Left ventricle myocardium superior (tissue), 1 donor: ENCODE results near the gene STXBP3. TPM values are rescaled to one million over a fixed set of nuclear protein-coding genes. Genes with fewer than 3 reads are reported as not detected.
A peak's percentile ranks its signal among the peaks of the same experiment; 100 is the strongest.

Experiments used
- ATAC-seq: fragments of 200-7000 bp; cut with Tn5 transposase; one replicate; pipeline ENCODE4 v1.9.1; 2020; ENCODE audit warnings: mild to moderate bottlenecking, moderate library complexity
- DNase-seq: peaks from one replicate; pipeline ENCODE4 v3.0.0-alpha.2; 2020
- intact Hi-C: fragments of 100-400 bp; cut with micrococcal nuclease; formaldehyde crosslinking; loops from one replicate; pipeline ENCODE4 v1.11.0; 2022
- total RNA-seq: library from RNA; stranded (reverse); fragmentation: NEBNext Ultra II Directional; extraction: Animal tissue kit (Norgen Biotek cat#: 25700); gene quantifications from one replicate; pipeline ENCODE4 v1.2.1, GENCODE V29; 2021
- donor health status: DM: no; HTN: yes; CAD: no; lungs with severe emphysema.

STXBP3 gene
- total RNA-seq, 1 donor from 2014 or later: 23.3 TPM

DNA sequence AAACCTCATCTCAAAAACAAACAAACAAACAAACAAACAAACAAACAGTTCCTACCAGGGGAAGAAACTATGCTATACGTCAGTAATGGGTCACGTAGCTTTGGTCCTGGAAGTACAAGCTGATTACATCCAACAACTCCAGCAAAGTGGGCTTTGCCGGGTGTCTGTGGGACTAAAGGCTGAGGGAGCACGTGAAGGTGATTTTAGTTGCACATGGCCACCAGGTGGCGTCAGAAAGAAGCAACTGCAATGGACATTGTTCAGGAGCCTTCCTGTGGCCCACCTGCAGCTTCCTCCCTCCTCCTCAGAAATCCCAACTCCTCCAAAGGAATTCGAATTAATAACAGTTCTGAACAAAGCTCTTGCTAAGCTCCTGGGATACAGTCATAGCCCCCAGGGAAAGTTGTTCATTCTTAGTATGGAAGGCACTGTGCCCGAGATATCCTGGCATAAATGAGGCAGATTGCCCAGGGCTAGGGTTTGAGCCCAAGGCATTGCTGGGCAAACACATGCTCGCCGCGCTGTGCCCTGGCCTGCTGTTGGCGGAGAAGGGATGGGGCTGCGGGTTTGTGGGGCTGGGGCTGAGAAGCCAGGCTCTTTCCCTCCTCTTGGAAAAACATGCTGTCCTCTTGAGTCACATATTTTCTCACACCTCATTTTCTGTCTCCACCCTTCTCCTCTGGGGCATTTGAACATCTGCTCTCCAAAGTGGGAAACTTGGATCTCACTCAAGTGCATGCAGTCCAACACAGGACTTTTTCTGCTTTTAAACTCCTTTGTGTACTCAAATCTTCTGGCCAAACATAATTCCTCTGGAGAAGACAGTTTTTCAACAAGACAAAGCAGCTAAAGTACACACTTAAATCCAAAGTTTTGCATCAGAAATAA is 81.8 kb downstream of the STXBP3 start:
- intact Hi-C loops: loop anchor here (1.0 kb wide), 1 partner anchor 70 kb away; no protein-coding TSS in a partner anchor
- peak; percentile 84 for DNase-seq
- ATAC-seq: peak; percentile 76

DNA sequence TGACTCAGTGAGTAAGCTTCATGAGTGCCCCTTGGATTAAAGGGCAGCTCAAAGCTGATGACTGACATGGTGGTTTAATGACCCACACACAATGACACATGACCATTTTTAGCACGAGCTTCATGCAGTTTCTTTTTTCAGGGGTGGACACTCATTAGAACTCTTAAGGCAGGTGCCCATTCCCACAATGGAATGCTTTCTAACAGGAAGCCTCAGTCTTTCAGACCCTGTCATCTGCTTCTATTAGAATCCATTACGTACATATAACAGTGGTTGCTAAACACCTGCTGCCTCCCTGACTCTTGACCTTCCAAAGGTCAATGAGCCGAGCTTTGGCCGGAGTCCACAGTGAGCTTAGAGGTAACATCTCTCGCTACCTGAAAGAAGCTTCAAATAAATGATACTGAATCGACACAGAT is 83.0 kb downstream of the STXBP3 start:
- no peak for ATAC-seq
- DNase-seq: no peak
- intact Hi-C loops: no loop called here

DNA sequence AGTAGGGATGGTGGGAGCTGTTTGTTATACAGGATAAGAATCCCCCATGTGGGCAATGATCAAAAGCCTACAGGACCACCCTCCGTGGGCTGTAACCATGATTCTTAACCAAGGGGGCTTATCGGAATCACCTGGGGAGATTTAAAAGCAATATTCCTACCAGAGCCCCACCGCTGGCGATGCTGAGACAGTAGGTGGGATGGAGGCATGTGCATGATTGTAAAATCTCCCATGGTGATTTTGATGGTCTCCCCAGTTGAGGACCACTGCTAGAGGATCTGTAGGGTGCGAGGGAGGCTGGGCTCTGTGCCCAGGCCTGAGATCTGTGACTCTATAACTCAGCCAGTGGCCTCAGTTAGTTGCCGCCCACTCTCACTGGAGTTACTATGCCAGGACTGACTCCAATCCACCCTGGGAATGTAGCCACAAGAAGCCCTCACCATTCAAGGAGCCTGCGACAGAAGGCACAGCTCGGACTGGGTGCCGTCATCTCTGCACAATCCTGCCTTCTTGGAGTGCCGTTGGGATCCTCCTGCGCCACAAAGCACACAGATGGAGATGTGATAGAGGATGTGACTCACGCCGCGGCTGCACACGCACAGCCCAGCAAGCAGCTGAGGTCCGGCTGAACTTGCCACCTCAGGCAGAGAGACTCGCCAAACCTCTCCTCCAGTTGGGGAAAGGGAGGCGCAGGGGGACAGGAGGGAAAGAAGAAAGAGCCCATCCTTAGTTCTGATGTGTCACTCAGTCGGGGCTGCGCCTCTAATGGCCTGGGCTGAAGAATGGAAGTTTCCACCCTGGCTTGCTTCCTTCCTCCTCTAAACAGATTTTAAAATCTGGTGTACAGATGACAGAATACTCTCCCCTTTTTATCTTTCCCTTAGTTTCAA is 83.9 kb downstream of the STXBP3 start:
- peak; percentile 88 for DNase-seq
- intact Hi-C loops: no loop called here

DNA sequence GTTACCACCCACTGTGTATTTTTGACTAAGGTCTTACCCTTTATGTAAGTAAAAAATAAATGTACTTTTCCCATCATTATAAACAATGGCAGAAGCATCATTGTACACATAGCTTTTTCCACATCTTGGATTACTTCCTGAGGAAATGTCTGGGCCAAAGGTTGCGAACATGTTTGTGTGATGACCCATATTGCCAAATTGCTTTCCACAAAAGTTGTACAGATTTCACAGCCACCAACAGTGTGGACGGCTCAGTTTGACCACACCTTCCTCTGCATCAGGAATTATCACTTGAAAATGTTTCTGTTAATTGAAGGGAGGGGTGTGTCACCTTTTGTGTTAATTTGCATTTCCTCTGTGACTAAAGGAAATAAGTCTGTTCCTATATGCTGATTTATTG is 84.8 kb downstream of the STXBP3 start:
- DNase-seq: no peak
- intact Hi-C loops: no loop called here
- ATAC-seq: peak; percentile 16

More for the DNA sequence above, 83.9 kb downstream of the STXBP3 start:
- peak; percentile 90 for ATAC-seq

DNA sequence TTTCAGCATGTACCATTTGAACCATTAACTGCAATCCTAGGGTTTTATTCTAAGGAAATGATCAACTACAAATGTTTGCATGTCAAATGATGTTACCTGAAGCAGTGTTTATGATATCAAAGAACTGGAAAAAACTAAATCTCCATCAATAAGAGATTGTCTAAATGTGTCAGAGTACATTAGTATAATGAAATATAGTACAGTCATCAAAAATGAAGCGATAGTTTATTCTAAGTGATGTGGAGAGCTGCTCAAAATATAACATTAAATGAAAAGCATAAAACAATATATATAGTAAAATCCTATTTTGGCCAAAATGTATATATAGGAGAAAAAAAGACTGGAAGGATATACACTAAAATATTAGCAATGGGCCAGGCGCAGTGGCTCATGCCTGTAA is 86.5 kb downstream of the STXBP3 start:
- ATAC-seq (no peak), DNase-seq (no peak)
- intact Hi-C loops: no loop called here

DNA sequence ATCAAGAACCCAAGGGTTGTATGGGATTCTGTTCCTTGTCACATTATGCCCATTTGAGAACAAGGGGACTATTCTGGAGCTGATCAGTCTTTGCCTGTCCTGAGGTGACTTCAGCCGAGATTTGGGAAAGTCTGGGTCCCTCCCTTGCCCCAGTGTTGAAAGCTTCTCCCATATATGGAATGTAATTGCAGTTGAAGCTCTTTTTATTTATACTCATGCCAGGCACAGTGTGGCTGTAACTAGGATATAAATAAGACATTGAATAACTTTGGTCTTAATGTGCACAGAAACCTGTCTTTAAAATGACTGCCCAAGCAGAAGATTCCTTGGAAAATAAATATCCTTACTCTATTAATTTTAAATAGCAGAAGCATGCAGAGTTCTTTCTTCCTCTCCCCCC is 95.2 kb downstream of the STXBP3 start:
- intact Hi-C loops: no loop called here
- DNase-seq: no peak
- ATAC-seq: peak; percentile 54

DNA sequence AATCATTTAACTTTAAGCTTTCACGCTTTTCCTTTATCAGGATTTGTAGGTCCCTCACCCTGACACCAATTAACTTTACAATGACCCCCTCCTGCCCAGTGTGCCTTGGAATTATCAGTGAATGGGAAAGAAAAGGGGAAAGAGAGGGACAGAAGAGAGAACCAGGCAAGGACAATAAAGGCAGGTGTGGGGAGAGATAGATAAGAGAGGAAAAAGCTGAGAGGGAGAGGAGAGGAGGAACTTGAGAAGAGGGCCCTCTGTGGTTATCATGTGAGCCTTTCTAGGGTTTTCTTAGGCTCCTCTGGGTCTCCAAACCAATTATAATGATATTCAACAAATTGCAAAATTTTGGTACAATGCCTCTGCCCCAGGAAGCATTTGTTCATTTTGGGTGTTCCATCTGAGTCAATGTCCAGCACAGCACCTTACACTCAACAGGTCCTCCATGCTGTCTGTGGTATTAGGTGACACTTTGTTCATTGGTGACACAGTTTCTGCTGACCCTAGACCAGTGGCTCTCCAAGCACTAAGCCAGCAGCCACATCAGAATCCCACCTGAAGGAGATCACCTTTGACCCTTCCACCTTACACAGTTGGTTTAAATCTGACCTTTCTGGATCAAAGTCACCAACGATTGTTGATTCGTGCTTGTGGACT is 96.2 kb downstream of the STXBP3 start:
- no peak for ATAC-seq
- intact Hi-C loops: no loop called here

DNA sequence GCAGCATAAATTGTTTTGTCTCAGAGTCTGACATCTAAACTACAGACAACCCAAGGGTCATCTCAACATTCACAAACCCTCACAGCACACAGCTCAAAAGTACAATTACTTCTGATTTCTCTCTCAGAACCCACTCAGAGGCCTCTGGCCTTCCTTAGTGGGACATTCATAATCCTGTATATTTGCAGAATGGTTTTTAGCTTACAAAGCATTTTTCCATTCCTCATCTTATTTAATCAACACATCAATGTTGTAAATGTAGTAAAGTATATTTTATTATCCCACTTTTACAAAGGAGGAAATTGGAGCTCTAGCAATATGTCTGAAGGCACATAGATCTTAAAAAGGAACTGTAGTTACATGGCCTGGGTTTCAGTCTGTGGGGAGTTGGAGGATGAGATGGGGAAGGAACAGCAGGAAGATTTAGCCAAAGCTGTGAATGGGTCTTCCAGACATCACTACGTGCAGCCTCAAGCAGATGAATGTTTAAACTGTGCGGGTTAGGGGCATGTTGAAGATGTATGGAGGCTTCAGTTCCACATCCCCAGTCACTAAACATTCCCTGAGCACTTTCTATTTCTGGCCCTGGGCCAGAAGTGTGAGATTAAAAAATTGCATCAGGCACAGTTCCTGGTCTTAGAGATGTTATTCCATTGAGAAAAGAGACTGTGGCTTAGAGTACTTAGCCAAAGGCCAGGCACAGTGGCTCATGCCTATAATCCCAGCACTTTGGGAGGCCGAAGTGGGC is 97.1 kb downstream of the STXBP3 start:
- ATAC-seq (no peak), DNase-seq (no peak)
- intact Hi-C loops: no loop called here

More for the DNA sequence above, 96.2 kb downstream of the STXBP3 start:
- no peak for DNase-seq

DNA sequence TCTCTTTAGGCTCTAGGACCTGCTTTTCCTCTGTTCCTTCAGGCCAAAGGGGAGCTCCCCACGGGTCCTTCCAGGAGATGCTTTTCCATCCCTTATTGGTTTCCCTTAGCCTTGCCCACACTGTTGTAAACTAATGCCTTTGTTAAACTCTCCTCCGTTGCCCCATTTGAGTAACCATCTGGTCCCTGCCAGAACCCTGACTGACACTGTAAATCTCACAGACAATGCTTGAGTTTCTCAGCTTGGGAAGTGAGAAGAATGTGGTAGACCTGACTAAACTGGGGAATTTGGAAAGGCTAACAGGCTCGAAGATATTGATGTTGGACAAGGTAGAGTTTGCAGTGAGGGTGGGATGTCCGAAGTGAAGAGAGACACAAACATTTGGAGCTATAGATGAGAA is 99.0 kb downstream of the STXBP3 start:
- ATAC-seq: no peak
- intact Hi-C loops: no loop called here
- no peak for DNase-seq

DNA sequence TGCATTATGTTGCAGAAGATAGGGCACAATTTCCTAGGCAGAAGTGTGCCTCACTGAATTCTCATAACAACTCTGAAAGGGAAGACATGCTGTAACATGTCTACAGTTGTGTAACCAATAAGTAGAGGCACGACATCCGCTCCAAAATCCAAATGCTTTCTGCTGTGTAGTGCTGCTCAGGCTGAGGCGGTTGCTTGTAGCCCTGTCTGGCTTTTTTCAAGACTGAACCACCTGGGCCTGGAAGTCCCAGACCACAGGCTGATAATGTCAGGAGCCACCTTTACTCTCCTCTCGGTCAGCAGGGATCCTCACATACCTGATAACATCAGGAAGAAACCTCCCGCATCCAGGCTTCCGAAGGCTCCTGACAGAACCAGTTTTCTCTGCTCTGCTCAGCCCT is 99.5 kb downstream of the STXBP3 start:
- intact Hi-C loops: no loop called here
- ATAC-seq (no peak), DNase-seq (no peak)

DNA sequence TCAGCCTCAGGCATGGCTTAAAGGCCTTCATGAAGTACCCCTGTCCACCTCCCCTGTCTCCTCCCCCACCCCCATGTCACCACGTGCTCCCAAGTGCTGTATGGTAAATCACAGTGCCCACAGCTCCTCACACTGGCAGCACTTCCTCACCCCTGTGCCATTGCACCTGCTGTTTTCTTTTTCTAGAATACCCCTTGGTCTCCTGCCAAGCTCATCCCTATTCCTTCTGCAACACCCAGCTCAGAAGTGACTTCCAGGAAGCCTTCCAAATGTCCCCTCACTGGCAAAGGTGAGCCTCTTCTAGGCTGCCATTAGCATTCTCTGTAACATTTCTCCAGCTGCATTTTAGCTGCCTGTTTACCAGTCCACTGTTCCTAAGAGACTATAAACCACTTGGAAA is 101.0 kb downstream of the STXBP3 start:
- ATAC-seq (no peak), DNase-seq (no peak)
- intact Hi-C loops: no loop called here

DNA sequence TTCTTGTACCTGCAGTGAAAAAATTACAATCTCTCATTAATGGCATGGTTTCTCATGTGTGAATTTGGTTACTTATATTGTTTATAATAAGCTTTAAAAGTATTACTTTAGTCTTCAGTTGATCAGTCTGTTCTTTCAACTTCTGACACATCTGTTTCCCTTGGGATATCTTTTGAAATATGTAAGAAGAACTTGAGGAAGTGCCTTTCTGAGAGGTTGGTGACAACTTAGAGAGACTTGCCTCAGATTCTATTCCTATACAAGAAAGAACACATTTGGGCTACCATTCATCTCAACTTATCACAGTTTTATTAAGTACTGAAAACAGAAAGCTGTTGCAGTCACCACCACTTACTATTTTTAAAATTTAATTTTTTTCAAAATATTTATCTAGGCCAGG is 102.3 kb downstream of the STXBP3 start:
- DNase-seq (no peak), ATAC-seq (no peak)
- intact Hi-C loops: no loop called here

DNA sequence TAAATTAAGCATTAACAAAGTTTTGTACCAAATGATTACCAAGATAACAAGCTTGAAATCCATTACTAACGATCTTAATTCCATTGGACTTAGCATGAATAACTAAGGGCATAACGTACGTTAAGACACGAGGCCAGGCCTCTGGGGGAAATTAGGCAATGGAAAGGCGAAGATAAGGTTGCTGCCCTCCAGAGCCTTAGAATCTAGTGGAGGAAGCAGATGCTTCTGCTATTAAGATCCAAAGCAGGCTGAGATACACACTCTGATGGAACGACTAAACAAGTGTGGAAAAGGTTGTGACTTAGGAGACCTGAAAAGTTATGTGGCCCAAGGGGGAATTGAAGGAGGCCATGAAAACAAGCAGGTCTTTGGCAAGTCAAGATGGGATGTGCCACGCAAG is 104.5 kb downstream of the STXBP3 start:
- DNase-seq (no peak), ATAC-seq (no peak)
- intact Hi-C loops: no loop called here

DNA sequence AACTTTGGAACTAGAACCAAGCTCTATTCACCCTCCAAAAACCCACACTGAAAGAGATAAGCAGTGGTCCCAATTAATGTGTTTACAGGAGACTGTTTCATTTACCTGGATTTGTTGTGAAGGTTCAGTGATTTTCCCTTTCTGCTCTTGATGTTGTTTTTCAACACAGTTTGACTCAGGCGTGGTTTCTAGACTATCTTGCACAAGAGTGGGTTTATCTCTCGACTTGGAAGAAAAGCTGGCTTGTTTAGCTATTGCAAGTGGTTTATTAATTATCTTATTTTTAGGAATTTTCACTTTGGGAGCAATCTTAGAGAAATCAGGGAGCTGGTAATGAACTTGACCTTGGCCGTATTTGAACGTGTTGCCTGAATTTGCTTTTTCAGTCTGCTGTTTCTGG is 105.1 kb downstream of the STXBP3 start:
- DNase-seq: no peak
- no peak for ATAC-seq
- intact Hi-C loops: no loop called here

DNA sequence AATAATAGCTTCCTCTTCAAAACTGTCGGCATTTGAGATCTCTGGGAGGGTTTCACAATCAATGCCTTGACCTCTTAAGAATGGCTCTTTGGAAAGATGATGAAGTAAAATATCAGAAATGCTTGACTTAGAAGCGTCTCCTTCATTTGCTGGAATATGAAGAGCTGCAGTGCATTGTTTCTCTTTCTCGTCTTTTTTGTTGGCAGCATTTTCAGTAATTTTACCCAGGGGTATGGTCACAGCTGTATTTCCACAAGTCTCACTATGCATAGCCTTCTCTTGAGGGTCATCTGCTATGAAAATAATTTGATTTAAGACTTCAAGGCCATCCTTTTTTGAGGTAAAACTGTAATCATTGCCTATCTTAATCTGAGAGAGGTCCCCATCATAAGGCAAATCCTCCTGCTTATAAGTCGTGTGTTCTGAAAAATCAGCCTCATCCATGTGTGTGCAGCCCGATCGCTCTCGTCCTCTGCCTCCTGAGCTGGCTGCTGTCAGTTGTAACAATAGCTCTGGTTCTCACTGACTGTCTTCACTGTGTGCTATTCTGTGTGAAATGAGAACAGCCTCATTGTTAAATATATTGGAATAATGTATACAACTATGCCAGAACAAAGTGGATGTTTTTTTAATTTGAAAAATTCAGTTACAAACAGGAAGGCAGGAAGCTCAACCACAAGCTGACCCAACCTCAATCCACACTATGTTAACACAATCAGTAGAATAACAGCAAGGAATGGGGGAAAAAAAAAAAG is 105.9 kb downstream of the STXBP3 start:
- ATAC-seq: peak; percentile 53
- intact Hi-C loops: no loop called here
- no peak for DNase-seq

DNA sequence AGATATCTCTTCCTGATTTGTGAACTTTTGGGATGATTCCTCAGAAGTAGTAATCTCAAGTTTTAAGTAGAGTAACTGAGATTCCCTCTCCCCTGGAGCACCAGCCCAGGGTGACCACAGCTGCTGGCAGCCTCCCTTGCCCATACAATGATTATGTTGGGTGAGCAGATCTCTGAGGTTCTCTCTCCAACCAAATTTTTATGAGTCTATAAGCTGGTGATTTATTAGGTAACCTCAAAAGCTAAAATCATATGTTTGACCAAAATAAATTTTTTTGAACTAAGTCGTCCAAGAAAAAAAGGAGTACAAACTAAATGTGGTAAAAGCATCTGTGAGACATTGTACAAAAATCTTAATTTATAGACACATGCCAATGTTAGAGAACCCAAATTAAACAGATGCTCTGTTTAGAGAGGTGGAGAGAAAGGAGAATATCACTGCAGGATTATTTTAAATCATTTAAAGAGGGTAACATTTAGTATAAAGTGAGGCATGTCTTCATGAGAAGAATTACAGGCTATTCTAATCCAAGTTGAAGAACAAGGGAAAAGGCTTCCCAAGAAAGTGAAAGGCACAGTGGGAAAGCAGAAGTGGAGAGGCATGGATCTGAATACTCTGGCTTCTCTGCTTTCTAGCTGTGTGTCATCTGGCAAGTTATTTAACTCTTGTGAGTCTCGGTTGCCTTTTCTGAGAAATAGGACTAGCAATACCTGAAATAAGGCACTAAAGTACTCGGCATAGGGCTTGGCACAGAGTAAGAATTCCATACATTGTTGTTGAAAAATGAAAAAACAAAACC is 107.9 kb downstream of the STXBP3 start:
- intact Hi-C loops: no loop called here
- no peak for ATAC-seq

DNA sequence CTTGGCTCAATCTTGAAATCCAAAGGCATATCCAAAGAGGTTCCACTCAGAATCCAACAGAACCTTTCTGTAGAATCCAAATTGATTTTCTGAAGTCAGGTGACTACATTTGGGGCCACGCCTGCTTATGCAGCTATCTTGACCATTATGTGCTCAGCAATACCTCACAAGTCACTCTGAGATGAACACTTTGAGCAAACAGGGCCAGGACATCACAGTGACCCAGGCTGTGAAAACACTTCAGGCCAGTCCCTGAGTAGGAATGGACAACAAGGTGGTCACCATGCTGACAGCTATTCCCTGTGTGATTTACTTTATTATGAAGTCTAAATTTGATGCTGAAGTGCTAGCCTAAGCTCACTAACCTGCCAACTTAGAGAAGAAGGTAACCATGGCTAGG is 110.5 kb downstream of the STXBP3 start, which contains the start of gene AKNAD1:
TSS of gene AKNAD1 (minus strand) at position 101 of the 400 bp plus-strand sequence. CDS start 4,430 bp downstream, outside the sequence.
- no peak for ATAC-seq
- intact Hi-C loops: no loop called here

More for the DNA sequence above, 107.9 kb downstream of the STXBP3 start:
- no peak for DNase-seq

More for the DNA sequence above, 110.5 kb downstream of the STXBP3 start, which contains the start of gene AKNAD1:
- DNase-seq: no peak
